HG03175 (cell line): ENCODE data around the gene SLC43A3.
"Not testable (repeated sequence)": the region's sequence is repeated elsewhere in the genome, so short reads cannot be mapped to it uniquely, and the experiment has no call there.

ENCODE experiments used
- ATAC-seq: cut with Tn5 transposase; IDR thresholded peaks from one replicate; pipeline ENCODE4 v1.9.1; 2021; ENCODE audit warnings: mild to moderate bottlenecking, moderate library complexity; ENCODE audit not compliant: unreplicated experiment

SLC43A3 gene

DNA sequence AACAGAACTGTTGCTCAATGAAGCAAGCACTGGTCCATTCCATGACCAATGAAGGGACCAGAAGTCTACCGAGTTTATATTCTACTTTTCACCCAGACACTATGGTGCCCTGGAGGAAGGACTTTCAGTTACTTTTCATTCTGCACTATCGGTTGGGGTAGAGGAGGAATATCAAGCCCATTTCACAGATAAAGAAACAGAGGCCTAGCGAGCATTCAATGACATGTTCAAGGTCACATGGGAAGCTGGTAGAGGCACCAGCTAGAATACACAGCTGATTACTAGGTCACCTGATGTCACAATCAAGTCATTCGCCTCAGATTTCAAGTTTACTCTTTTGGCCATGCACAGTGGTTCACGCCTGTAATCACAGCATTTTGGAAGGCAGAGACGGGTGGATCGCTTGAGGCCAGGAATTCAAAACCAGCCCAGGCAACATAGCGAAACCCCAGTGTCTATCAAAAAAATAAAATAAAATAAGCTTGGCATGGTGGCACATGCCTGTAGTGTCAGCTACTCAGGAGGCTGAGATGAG, 18.9 kb downstream of the SLC43A3 start:
- no peak for ATAC-seq

DNA sequence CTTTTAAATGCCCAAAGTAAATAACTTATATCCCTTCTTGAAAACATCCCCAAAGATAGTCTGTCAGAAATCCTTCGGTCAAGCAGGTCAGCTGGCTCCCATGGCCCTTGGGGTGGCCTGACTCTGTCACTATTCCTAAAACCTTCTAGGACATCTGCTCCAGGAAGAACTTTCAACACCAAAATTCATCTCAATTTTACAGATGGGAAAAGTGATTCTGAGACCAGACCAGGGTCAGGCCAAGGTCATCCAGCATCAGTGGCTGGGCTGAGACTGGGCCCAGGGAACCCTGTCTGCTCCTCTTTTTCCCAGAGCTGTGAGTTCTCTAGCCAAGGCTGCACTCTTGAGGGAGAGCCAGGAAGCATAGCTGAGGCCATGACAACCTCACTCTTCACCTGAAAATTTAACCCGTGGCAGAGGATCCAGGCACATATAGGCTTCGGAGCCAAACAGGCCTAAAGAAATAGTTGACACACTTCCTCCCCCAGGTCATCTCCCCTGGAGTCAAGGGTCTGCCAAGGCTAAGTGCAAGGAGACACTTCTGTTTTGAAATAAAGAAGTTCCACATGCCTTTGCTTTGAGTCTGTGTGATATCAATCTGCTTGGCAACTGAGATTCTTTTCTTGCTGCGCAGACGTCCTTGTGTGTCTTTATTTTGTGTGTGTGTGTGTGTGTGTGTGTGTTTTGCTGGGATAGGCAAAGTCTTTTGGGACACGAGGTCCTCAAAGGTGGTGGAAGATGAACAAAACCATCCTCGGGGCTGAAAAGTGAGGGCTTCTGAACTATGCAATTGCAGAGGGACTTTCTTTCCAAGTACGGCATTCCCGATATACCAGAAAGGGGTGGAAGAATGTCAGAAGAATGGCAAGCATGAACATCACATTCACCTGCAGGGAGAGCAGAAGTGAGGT, 19.7 kb downstream of the SLC43A3 start:
- no peak for ATAC-seq

DNA sequence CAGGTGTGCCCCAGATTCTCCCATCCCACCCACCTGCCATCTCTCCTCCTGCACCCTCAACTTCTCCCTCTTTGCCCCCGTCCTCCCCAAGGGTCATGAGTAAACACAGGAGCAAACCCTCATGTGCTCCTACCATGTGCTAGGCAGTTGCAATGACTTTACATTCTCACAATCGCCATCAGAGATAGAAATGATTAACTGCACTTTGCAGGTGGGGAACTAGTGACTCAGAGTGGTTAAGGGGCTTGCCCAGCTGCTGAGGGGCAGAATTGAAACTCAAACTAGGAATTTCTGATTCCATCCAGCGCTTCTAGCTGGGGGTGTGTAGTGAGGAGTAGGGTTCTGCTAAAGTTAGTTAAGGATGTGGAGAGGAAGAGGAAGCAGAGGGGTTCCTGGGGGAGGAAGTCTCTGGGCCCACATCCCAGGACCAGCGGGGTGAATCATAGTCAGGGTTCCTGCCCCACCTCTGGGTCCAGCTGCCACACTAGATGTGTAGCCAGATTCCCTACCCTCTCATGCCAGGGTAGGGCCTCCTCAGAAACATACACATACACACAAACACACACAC, 20.5 kb downstream of the SLC43A3 start:
- peak; percentile 88 for ATAC-seq

DNA sequence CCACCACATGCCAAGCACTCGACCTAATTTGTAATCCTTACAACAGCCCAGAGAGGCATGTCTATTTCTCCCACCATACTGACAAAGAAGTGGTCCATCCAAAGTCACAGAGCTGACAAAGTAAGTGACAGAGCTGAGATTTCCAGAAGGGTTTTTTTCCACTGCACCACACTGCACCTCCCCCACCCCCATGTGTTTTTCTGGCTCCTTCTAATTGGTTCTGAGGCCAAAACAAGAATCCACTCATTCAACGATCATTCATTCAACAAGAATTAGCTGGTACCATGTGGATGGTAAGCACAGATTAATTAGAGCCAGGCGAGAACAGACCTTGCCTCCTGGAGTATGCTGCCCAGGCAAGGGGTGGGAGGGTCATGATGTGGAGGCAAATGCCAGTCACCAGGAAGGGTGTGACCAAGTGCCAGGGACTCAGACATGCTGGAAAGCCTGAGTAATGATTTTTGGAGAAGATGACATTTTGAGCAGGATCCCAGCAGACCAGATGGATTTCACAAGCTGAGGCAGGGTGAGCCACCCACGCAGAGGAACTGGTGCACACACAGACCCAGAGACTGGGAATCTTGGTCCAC, 21.6 kb downstream of the SLC43A3 start:
- no peak for ATAC-seq

DNA sequence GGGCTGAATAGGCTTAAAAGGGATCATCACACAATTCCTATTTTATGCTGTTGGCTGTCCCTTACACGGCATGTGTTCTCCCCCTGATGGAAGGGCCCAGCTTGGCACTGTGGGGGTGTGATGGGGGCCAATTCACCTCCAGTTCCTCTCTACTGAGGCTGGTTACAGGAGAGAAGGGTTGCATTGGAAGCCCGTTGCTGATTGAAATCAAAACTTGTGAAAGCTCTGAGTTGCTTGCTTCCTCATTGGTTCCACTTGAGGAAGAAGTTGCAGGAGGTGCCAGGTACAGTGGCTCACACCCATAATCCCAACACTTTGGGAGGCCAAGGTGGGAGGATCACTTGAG, 23.1 kb downstream of the SLC43A3 start:
- no peak for ATAC-seq

DNA sequence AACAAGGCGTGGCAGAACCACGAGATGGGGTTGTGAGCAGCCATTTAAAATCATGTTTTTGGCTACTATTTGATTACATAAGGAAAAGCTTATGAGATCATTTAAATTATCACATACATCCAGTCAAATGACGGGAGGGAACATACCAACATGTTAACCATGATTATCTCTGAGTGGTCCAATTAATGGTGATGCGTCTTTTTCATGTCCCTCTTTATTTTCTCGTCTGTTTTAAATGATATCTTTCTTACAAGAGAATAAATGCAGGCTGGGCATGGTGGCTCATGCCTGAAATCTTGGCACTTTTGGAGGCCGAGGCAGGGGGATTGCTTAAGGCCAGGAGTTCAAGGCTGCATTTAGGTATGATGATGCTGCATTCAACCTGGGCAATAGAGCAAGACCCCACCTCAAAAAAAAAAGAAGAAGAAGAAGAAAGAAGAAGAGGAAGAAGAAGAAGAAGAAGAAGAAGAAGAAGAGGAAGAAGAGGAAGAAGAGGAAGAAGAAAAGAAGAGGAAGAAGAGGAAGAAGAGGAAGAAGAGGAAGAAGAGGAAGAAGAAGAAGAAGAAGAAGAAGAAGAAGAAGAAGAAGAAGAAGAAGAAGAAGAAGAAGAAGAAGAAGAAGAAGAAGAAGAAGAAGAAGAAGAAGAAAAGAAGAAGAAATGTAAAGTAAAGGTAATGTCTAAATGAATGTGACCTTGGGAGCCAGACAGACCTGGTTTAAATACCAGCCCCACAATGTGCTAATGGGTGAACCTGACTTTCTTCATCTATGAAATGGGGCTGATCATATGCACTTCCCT, 23.7 kb downstream of the SLC43A3 start:
- not testable (repeated sequence) for ATAC-seq

DNA sequence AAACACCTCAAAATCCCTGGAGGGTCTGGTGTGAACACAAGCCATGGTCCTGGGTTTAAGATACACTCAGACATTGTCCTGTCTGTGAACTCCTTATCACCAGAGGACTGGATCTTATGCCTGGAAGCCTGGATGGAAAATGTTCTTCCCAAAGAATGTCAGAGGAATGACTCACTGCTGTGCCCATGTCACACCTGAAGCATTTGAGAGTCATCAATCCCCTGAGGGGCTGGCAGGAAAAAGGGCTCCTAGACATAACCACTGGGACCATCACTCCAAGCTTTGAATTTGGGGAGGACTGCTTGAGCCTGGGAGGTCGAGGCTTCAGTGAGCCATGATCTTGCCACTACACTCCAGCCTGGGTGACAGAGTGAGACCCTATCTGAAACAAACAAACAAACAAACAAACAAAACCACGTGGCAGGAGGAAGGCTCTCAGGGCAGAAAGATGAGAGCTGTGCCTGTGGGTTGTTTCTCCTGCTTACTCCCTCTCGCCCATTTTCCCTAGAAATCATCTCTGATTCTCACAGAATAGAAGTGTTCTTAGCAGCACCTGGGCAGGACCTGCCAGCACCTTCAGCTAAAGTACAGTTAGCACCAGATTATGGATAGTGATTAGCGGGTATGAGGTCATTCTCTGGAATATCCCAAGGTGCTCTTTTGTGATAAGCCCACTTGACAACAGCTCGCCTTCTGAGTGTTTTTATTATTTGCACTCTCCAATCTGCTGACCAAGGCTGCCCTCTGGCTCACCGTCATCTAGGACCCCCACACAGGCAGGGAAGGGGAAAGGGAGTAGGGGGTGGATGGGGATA, 24.5 kb downstream of the SLC43A3 start:
- ATAC-seq = no peak

DNA sequence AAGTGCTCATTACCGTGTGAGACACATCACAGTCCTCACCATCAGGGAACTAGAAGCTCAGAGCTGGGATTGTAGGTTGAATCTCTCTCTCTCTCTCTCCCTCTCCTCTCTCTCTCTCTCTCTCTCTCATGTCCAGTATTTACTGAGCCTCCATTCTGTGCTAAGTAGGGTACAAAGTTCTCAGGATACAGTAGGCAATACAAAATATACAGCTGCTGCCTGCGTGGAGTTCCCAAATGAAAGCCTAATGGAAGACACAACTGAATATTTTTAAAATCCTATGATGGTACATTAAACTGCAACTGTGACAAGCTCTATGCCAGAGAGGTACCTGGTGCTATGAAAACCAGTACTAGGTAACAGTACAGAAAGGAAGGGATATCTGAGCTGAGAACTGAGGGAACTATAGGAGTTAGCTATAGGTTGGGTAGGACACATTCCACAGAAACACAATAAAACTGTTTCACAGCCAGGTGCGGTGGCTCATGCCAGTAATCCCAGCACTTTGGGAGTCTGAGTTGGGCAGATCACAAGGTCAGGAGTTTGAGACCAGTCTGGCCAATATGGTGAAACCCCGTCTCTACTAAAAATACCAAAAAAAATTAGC, 26.8 kb downstream of the SLC43A3 start:
- no peak for ATAC-seq

DNA sequence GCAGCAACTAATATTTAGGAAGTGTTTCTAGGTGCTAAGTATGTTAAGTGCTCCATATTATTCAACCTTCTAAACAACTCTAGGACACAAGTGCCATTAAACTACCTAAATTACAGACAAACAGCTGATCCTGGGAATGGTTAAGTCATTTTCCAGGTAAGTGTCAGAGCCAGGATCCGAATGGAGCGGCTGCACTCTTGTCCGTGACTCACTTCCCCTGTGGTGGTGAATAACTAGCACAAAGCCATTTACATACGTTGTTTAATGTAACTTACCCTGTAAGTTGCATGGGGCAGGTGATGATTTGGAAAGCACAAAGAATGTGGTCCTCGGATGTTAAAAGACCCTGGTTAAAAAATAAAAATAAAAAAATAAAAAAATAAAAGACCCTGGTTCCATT, 27.7 kb downstream of the SLC43A3 start:
- no peak for ATAC-seq

DNA sequence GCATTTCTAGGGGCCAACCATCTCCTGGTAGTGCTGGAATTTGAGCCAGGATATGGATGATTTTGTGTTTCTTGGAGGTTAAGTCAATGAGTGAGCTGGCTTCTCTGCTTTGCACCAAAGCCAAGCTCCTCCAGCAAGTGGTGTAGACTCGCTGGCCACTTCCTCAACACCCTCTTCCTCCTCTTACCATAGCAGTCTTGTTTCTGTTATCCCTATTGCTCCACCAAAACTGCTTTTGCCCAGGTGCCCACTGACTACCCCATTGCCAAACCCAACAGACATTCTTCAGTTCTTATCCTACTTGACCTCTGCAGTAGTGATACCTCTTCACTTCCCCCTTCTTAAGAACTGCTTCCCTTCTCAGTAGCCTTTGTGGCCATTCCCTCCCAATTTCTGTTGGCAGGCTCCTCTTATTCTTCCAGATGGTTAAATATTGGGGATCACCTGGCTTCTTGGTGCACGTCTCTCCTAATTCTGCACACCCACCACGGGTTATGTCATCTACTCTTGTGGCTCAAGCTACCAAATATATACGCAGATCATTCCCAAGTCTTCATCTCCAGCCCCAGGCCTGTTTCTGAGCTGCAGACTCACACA, 29.4 kb downstream of the SLC43A3 start:
- no peak for ATAC-seq

DNA sequence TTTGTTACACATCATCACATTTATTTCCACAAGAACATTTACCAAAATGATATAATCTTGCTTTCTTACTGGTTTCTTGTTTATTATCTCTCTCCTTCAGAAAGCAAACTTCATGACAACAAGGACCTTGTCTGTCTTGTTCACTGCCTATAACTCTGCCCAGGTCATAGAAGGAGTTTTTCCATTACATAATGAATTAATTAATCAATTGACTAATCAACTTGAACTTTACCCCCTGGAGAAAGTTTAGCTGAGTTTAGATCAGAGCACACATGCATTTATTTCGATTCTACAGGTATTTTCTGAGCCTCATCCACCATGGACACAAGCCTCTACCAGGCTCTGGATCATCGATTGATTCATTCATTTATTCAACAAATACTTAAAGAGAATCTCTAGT, 30.2 kb downstream of the SLC43A3 start:
- ATAC-seq = no peak

DNA sequence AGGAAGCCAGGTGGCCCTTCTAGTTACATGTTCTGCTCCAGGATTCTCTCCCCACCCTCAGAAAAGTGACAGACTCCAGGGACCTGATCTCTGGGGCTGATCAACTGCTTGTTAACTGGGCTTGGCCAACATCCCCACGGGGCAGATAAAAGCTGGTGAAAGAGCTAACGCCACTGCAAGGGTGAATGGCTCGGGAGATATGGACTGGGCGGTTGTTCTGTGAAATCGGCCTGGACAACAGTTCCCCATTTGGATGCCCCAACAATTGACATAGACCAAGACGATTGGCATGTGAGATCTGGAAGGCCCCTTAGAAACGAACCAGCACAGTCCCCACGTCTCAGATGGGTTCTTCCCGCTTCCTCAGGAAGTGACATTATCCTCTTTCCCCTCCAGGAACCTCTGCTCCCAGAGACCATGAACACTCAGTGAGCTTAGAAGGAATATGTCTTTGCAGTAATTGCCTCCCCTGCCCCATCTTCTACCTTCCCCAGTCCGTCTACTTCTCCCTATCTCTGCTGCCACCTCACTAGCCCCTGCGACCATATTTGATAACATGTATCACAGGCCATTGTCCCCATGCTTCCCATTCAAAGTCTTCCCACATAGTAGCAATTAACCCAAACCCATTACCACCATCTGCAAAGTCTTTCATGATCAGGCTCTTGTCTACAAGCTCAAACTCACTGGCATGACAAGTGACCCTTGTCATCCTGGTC, 30.9 kb downstream of the SLC43A3 start:
- no peak for ATAC-seq

DNA sequence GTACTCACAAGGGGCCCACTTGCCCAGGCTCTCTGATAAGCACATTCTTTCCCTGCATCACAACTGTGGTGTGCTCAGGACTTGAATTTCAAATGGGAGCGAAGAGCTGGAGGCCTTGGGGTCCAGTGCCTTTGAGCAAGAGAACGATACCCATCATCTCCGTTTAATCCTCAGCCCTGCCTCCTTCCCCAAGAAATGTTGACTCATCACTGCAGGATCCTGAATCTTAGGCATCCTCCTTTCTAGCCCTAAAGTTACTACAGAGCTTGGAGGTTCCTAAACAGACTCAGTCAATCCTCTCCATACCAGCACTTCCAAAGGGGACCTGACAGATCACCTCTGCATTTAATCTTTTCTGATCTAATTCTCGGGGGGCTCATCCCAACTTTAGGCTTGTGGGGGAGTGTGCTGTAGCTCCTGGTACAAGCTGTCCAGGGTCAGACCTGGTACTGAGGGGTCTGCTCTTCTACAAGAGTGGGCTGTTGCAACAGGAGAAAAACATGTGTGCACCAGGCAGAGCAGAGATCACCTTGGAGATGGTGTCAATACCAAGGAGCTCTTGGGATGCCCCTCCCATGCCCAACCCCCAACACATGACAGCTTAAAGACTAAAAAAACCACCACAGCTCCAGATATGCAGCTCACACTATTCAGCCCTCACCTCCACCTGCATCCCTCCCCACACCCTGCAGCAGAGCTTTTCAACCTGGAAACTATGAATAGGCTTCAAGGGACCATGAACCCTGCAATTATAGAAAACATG, 32.5 kb downstream of the SLC43A3 start:
- no peak for ATAC-seq

DNA sequence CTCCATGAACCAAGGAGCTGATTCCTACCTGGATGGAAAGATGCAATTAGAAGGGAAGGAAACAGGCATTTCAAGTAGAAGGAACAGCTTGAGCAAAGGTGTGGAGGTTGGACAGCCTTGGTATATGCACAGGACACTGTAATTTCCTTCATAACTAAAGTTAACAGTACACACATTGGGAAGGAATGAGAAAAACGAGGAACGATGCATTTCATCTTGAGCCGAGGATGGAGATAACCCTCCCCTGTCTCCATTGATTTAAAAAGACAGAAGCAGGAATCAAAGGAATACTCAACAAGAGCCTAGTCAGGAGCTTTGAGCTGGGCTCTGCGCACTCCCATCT, 34.2 kb downstream of the SLC43A3 start:
- no peak for ATAC-seq

DNA sequence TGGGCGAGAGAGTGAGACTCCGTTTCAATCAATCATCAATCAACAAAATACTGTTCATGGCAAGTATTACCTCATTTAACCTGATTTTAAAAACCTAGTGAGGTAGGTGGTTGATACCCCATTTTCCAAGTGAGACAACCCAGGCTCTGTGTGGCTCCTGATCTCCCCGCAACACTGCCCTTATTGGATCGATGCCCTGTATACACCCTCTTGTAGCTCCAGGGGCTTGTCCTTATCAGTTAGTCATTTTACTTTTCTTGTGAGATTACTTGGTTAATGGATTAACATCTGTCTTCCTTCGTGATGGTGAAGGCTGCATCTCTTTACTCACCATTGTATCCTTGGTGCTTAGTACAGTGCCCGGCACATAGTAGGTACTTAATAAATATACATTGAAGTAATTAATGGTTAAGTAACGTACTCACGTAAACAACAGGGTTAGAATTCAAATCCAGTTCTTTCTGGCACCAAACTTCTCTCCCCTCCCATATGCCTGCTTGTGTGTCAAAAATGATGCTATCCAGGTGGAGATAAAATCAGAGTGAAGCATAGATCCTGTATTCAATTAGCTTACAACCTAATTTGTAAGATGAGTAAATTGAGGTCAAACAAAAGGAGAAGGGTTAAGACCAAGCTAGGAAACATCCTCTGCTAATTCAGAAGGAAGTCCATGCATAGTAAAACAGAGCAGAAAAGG, 34.7 kb downstream of the SLC43A3 start:
- no peak for ATAC-seq

DNA sequence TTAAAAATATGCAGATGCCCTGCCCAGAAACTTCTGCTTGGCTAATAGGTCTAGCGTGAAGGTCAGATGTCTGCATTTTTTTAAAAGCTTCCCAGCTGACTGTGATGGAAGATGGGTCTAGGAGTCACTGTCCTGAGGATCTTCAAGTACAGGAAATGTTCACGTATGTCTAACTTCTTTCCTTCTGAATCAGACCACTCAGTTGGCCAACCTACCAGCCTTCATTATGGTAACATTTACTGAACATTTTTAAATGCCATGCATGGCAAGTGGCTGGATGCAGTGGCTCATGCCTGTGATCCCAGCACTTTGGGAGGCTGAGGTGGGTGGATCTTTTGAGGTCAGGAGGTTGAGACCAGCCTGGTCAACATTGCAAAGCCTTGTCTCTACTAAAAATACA, 35.4 kb downstream of the SLC43A3 start:
- ATAC-seq = no peak

DNA sequence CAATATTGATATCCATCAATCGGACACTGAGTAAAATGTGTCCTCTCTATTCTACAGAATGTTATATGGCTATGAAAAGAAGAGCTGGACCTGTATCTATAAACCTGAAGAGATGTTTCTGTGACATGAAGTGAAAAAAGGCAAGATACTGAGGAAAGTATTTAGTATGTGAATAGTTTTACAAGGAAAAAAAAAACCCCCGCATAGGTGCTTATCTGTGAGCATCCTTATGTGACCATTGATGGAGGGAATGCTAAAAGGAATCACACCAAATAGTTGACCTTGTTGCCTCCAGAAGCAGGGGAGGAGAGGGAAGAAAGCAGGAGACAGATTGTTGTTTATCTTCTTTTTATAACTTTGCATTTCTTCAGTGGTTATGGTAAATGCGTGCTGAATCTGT, 35.8 kb downstream of the SLC43A3 start:
- ATAC-seq = no peak

DNA sequence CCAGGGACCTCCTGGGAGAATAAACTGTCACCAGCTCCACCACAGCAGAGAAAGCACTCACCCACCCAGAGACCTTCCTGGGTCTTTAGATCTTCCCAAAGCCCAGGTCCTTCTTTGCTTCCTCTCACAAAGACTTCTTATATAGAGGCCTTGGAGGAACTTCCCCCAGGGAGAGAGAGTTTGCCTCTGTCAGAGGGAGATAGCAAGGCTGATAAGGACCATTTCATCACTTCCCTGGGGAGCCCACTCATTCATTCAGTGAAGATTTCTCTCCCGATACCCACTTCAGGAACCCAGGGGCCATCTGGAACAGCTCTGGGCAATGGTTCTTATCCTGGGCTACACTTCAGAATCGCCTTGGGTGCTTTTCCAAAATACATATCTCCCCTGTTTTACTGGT, 36.4 kb downstream of the SLC43A3 start, which contains the start of gene PRG2:
Gene PRG2 (minus strand): TSS at position 116 of the 400 bp plus-strand sequence. CDS start 706 bp downstream, outside the sequence.
- ATAC-seq = no peak
